HCT116 (cell line): ENCODE measurements around the gene CST6. TPM values are rescaled to one million over a fixed set of nuclear protein-coding genes. Genes with fewer than 3 reads are reported as not detected.

ENCODE experiments used
- ATAC-seq: fragments of 200-7000 bp; cut with Tn5 transposase; 2 replicates; pipeline ENCODE4 v1.9.1; 2020; ENCODE audit warnings: mild to moderate bottlenecking, moderate library complexity
- BruUV-seq: library from RNA; stranded (reverse); fragments of 400-500 nt; replicated peaks from 2 replicates; lab custom pipeline; 2021; lab: Mats Ljungman, UMichigan
- CTCF ChIA-PET: fragments of 300-600 bp; sonication (Branson Sonifier 250); formaldehyde crosslinking; loops from one replicate; lab custom pipeline; 2021; ENCODE audit warnings: antibody characterized with exemption; lab: Charles Lee
- POLR2A ChIA-PET: fragments of 300-600, 350-600 bp; sonication (Branson Sonifier 250); formaldehyde crosslinking; loops from one replicate; lab custom pipeline; 2021; ENCODE audit warnings: antibody characterized with exemption; lab: Charles Lee
- RAD21 ChIA-PET, 2 experiments: fragments of 300-600 bp; sonication (Branson Sonifier 250); formaldehyde crosslinking; loops; one replicate each; lab custom pipeline; 2023; ENCODE audit warnings: low total read pairs in 2 of 2; ENCODE audit not compliant: uncharacterized antibody in 2 of 2, unreplicated experiment in 2 of 2, low non-redundant PET in 1 of 2; lab: Charles Lee
- DNase-seq: peaks from one replicate; pipeline ENCODE4 v3.0.0-alpha.2; 2010; ENCODE audit warnings: low read depth, low spot score
- H2AFZ ChIP-seq: fragments of 200-600 bp; shearing (Covaris generic), sonication (generic); 2 replicates; pipeline ENCODE4 v1.6.1; 2017; ENCODE audit warnings: low read depth, mixed run types, mixed read lengths, antibody characterized with exemption, low read length; ENCODE audit not compliant: poor library complexity, severe bottlenecking
- H3K27ac ChIP-seq: 2 replicates; pipeline ENCODE4 v1.5.1; 2012; ENCODE audit warnings: low read depth, low read length
- H3K27me3 ChIP-seq: fragments of 200-600 bp; sonication (generic); 2 replicates; pipeline ENCODE4 v1.6.1; 2016; ENCODE audit warnings: mixed run types, low read length, mixed read lengths; ENCODE audit not compliant: insufficient read depth
- H3K36me3 ChIP-seq, 2 experiments: fragments of 200-500 bp in 1 of 2; fragments of 200-600 bp in 1 of 2; sonication (Bioruptor generic) in 1 of 2; sonication (generic) in 1 of 2; 2 replicates each; pipeline versions ENCODE4 v1.5.1 to v1.6.1; 2014 to 2016; ENCODE audit warnings: low read length in 2 of 2, inconsistent platforms in 1 of 2, mixed read lengths in 1 of 2, mixed run types in 1 of 2; ENCODE audit not compliant: insufficient read depth in 2 of 2, control insufficient read depth in 1 of 2
- H3K4me1 ChIP-seq, 2 experiments: fragments of 200-600 bp in 1 of 2; sonication (generic) in 1 of 2; 2 replicates each; pipeline versions ENCODE4 v1.5.1 to v1.6.1; 2012 to 2017; ENCODE audit warnings: low read length in 2 of 2, inconsistent platforms in 1 of 2, mild to moderate bottlenecking in 1 of 2, mixed read lengths in 1 of 2, mixed run types in 1 of 2, moderate library complexity in 1 of 2; ENCODE audit not compliant: insufficient read depth in 2 of 2, control insufficient read depth in 1 of 2
- H3K4me2 ChIP-seq: fragments of 200-600 bp; sonication (generic); 2 replicates; pipeline ENCODE4 v1.6.1; 2017; ENCODE audit warnings: mixed run types, low read length, mixed read lengths
- H3K4me3 ChIP-seq, 2 experiments: fragments of 200-600 bp in 1 of 2; sonication (generic) in 1 of 2; replicated peaks in 1 of 2; 2 replicates each; pipeline ENCODE4 v1.5.1; 2011 to 2016; ENCODE audit warnings: low read length in 2 of 2, control low read depth in 1 of 2, low read depth in 1 of 2, mild to moderate bottlenecking in 1 of 2, mixed read lengths in 1 of 2, mixed run types in 1 of 2
- H3K79me2 ChIP-seq: fragments of 200-600 bp; sonication (generic); 2 replicates; pipeline ENCODE4 v1.6.1; 2017; ENCODE audit warnings: mild to moderate bottlenecking, mixed run types, low read length, moderate library complexity, mixed read lengths; ENCODE audit not compliant: insufficient read depth
- H3K9ac ChIP-seq: fragments of 200-600 bp; sonication (generic); 2 replicates; pipeline ENCODE4 v1.6.1; 2016; ENCODE audit warnings: low read length, mixed read lengths
- H3K9me2 ChIP-seq: fragments of 200-600 bp; sonication (generic), shearing (Covaris generic); 2 replicates; pipeline ENCODE4 v1.6.1; 2017; ENCODE audit warnings: mixed run types, mild to moderate bottlenecking, moderate library complexity; ENCODE audit not compliant: insufficient read depth
- H3K9me3 ChIP-seq, 2 experiments: fragments of 200-500 bp in 1 of 2; fragments of 200-600 bp in 1 of 2; sonication (Bioruptor generic) in 1 of 2; sonication (generic) in 1 of 2; 2 replicates each; pipeline ENCODE4 v1.6.1; 2014 to 2017; ENCODE audit warnings: low read length in 2 of 2, mixed read lengths in 2 of 2, inconsistent platforms in 1 of 2, low read depth in 1 of 2, mild to moderate bottlenecking in 1 of 2, mixed run types in 1 of 2, moderate library complexity in 1 of 2; ENCODE audit not compliant: control insufficient read depth in 1 of 2, insufficient read depth in 1 of 2
- H4K20me1 ChIP-seq: fragments of 200-600 bp; sonication (generic), shearing (Covaris generic); 2 replicates; pipeline ENCODE4 v1.6.1; 2017; ENCODE audit warnings: mixed run types, mild to moderate bottlenecking, moderate library complexity; ENCODE audit not compliant: insufficient read depth
- CBX3 ChIP-seq: IDR thresholded peaks from 2 replicates; pipeline ENCODE4 v1.6.1; 2012; ENCODE audit warnings: low read depth
- CEBPB ChIP-seq: IDR thresholded peaks from 2 replicates; pipeline ENCODE4 v1.6.1; 2012; ENCODE audit warnings: low read depth
- FOSL1 ChIP-seq: IDR thresholded peaks from 2 replicates; pipeline ENCODE4 v1.6.1; 2012; ENCODE audit warnings: low read depth
- POLR2A ChIP-seq: IDR thresholded peaks from 2 replicates; pipeline ENCODE4 v1.7.0; 2011; ENCODE audit warnings: borderline replicate concordance; ENCODE audit not compliant: insufficient read depth, insufficient read length; ENCODE audit errors: extremely low read depth
- POLR2AphosphoS5 ChIP-seq: IDR thresholded peaks from 2 replicates; pipeline ENCODE4 v1.6.1; 2011; ENCODE audit warnings: mild to moderate bottlenecking, low read depth, low read length, moderate library complexity
- RAD21 ChIP-seq: IDR thresholded peaks from 2 replicates; pipeline ENCODE4 v1.6.1; 2012; ENCODE audit warnings: low read depth, mild to moderate bottlenecking
- SIN3A ChIP-seq: IDR thresholded peaks from 2 replicates; pipeline ENCODE4 v1.6.1; 2012; ENCODE audit warnings: low read depth
- YY1 ChIP-seq: IDR thresholded peaks from 2 replicates; pipeline ENCODE4 v1.6.1; 2011; ENCODE audit warnings: low read length, low read depth, moderate library complexity, mild to moderate bottlenecking; ENCODE audit not compliant: insufficient replicate concordance; ENCODE audit errors: extremely low read depth
- ZFX ChIP-seq: fragments of 450-650 bp; IDR thresholded peaks from 2 replicates; pipeline ENCODE4 v1.6.1; 2017
- intact Hi-C: fragments of 100-400 bp; cut with micrococcal nuclease; formaldehyde crosslinking; loops from 2 replicates; pipeline ENCODE4 v1.10.0; 2022
- total RNA-seq: library from RNA; stranded (reverse); gene quantifications from one replicate; pipeline ENCODE4 v1.2.1, GENCODE V29; 2021; ENCODE audit not compliant: unreplicated experiment
- TF ChIP-seq, protein P1 (sequence below): IDR thresholded peaks from 2 replicates; pipeline ENCODE4 v1.6.1; 2012
- TF ChIP-seq, protein P2 (sequence below), 3 experiments: fragments of 200-600 bp in 1 of 3; sonication (generic) in 1 of 3; IDR thresholded peaks in 2 of 3; conservative IDR thresholded peaks in 1 of 3; 2 replicates each; pipeline ENCODE4 v1.5.1; 2012 to 2017; ENCODE audit warnings: low read depth in 2 of 3, low read length in 2 of 3, antibody characterized with exemption in 1 of 3, borderline replicate concordance in 1 of 3, control low read depth in 1 of 3, mild to moderate bottlenecking in 1 of 3, mixed read lengths in 1 of 3, mixed run types in 1 of 3, moderate library complexity in 1 of 3; ENCODE audit not compliant: insufficient read depth in 1 of 3
- TF ChIP-seq, protein P3 (sequence below): IDR thresholded peaks from 2 replicates; pipeline ENCODE4 v1.6.1; 2011; ENCODE audit warnings: mild to moderate bottlenecking, low read length, moderate library complexity; ENCODE audit not compliant: insufficient replicate concordance; ENCODE audit errors: extremely low read depth

CST6 gene
- total RNA-seq, 1 experiment from 2014 or later: 68.1 TPM

DNA sequence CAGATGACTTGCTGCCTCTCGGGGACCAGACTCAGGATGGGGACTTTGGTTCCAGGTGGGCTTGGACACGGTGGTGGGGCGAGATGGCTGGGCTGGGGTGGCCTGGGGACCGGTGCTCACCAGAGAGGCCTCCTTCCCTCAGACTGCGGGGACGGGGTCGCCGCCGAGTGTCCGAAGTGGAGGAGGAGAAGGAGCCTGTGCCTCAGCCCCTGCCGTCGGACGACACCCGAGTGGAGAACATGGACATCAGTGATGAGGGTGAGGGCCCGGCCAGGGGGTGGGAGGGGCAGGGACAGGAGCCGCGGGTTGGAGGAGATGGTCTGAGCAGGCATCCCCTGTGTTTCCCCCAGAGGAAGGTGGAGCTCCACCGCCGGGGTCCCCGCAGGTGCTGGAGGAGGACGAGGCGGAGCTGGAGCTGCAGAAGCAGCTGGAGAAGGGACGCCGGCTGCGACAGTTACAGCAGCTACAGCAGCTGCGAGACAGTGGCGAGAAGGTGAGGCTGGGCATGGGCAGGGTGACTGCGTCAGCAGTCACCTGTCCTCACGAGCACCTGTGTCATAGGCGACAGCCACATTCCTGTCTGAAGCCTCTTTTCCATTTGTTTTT lies 44.4 kb upstream of the CST6 start:
- RAD21 ChIA-PET: no interaction called here
- H3K9me3 ChIP-seq: no peaks in the 10 kb centered on the region
- no peak overlapping the region for H3K4me3 ChIP-seq
- no peaks in the 10 kb centered on the region for H4K20me1 ChIP-seq
- H3K27ac ChIP-seq: no peak overlapping the region
- POLR2A ChIA-PET: no interaction called here
- no peak for ATAC-seq
- no peak for TF ChIP-seq SIN3A
- no peak for TF ChIP-seq CBX3
- TF ChIP-seq POLR2AphosphoS5: no peak
- TF ChIP-seq, protein P1, sequence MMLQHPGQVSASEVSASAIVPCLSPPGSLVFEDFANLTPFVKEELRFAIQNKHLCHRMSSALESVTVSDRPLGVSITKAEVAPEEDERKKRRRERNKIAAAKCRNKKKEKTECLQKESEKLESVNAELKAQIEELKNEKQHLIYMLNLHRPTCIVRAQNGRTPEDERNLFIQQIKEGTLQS: no peak
- TF ChIP-seq, protein P2, sequence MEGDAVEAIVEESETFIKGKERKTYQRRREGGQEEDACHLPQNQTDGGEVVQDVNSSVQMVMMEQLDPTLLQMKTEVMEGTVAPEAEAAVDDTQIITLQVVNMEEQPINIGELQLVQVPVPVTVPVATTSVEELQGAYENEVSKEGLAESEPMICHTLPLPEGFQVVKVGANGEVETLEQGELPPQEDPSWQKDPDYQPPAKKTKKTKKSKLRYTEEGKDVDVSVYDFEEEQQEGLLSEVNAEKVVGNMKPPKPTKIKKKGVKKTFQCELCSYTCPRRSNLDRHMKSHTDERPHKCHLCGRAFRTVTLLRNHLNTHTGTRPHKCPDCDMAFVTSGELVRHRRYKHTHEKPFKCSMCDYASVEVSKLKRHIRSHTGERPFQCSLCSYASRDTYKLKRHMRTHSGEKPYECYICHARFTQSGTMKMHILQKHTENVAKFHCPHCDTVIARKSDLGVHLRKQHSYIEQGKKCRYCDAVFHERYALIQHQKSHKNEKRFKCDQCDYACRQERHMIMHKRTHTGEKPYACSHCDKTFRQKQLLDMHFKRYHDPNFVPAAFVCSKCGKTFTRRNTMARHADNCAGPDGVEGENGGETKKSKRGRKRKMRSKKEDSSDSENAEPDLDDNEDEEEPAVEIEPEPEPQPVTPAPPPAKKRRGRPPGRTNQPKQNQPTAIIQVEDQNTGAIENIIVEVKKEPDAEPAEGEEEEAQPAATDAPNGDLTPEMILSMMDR (IDR thresholded peaks at IDR 0.05 in 2 of 3, conservative IDR thresholded peaks at IDR 0.05 in 1 of 3; ENCODE audit: borderline replicate concordance in 1 of 3, insufficient read depth in 1 of 3, low read depth in 2 of 3, low read length in 2 of 3): no peak
- no peak for TF ChIP-seq CEBPB
- no peak for TF ChIP-seq RAD21
- no peak for TF ChIP-seq POLR2A
- TF ChIP-seq YY1: no peak
- no peak for TF ChIP-seq FOSL1
- no peak for TF ChIP-seq ZFX
- TF ChIP-seq, protein P3, sequence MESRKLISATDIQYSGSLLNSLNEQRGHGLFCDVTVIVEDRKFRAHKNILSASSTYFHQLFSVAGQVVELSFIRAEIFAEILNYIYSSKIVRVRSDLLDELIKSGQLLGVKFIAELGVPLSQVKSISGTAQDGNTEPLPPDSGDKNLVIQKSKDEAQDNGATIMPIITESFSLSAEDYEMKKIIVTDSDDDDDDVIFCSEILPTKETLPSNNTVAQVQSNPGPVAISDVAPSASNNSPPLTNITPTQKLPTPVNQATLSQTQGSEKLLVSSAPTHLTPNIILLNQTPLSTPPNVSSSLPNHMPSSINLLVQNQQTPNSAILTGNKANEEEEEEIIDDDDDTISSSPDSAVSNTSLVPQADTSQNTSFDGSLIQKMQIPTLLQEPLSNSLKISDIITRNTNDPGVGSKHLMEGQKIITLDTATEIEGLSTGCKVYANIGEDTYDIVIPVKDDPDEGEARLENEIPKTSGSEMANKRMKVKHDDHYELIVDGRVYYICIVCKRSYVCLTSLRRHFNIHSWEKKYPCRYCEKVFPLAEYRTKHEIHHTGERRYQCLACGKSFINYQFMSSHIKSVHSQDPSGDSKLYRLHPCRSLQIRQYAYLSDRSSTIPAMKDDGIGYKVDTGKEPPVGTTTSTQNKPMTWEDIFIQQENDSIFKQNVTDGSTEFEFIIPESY: no peak
- TF ChIP-seq, all 23 proteins: peak for 0
- Histone ChIP-seq H3K79me2 (peaks cover 44% of the 10 kb centered on the region), H3K36me3 (peaks cover 33 to 46% of the 10 kb centered on the region in 2 experiments; a peak in 3 of 4 replicates), H2AFZ (no peak overlapping the region), H3K9ac (no peak overlapping the region), H3K27me3 (no peaks in the 10 kb centered on the region), H3K4me2 (no peak overlapping the region), H3K4me1 (peaks cover 8 to 9% of the 10 kb centered on the region in 2 experiments; a peak in 3 of 4 replicates), H3K9me2 (no peaks in the 10 kb centered on the region)
- BruUV-seq: no TSS peak
- CTCF ChIA-PET: no interaction called here
- intact Hi-C loops: no loop called here
- no peak for DNase-seq
